Measurements from ENCODE around the gene LAG3.

DNA sequence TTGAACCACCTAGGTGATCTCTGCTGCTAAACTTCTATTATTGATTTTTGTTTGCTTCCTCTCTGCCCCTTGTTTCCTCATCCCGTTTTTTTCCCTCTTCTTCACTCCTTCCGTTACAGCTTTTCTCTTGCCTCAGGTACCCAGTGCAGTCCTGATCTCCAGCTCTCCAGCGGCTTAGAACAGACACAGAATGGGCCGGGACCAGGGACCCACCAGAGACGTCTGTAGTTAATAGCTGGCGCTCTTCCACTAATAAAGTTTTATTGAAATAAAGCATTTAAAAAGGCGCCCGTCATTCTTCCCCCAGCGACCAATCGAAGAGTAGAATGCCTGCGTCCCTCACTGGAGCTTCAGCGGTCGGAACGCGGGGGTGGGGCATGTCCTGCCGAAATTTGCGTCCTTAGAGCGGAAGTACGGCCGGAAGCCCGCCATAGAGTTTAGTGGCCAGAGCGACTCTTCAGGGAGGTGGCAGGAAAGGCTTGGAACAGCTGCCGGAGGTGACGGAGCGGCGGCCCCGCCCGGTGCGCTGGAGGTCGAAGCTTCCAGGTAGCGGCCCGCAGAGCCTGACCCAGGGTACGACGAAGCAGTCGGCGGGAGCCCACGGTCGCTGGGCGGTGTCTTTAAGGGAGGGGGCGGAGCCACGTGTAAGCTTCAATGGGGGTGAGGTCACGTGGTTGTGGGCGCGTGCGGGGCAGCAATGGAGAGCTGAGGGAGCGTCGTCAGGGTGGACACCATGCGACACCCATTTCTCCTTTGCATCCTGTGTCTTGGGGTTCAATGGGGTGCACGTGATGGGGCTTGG is 48.5 kb upstream of the LAG3 start, which contains the start of gene COPS7A:
- peak in 1 of 2 donors; percentile 67 for TF ChIP-seq POLR2A (IDR thresholded peaks at IDR 0.05)
- TF ChIP-seq, protein P1, sequence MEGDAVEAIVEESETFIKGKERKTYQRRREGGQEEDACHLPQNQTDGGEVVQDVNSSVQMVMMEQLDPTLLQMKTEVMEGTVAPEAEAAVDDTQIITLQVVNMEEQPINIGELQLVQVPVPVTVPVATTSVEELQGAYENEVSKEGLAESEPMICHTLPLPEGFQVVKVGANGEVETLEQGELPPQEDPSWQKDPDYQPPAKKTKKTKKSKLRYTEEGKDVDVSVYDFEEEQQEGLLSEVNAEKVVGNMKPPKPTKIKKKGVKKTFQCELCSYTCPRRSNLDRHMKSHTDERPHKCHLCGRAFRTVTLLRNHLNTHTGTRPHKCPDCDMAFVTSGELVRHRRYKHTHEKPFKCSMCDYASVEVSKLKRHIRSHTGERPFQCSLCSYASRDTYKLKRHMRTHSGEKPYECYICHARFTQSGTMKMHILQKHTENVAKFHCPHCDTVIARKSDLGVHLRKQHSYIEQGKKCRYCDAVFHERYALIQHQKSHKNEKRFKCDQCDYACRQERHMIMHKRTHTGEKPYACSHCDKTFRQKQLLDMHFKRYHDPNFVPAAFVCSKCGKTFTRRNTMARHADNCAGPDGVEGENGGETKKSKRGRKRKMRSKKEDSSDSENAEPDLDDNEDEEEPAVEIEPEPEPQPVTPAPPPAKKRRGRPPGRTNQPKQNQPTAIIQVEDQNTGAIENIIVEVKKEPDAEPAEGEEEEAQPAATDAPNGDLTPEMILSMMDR (IDR thresholded peaks at IDR 0.05), result no peak
